Calu3 (cell line): ENCODE measurements around the gene ZBTB44. TPM values are rescaled to one million over a fixed set of nuclear protein-coding genes. Genes with fewer than 3 reads are reported as not detected.

Source experiments
- BruUV-seq: library from RNA; stranded (reverse); fragments of 400-500 nt; replicated peaks from 2 replicates; lab custom pipeline; 2021; lab: Mats Ljungman, UMichigan
- CTCF ChIA-PET: fragments of 300-600 bp; sonication (Branson Sonifier 250); formaldehyde crosslinking; loops from one replicate; lab custom pipeline; 2022; ENCODE audit warnings: antibody characterized with exemption; lab: Charles Lee
- DNase-seq: peaks from one replicate; pipeline ENCODE4 v3.0.0; 2022
- H3K27ac Mint-ChIP-seq: one replicate; pipeline ENCODE4 v1.8.0; 2022; ENCODE audit warnings: mixed read lengths; ENCODE audit not compliant: unreplicated experiment
- H3K27me3 Mint-ChIP-seq: one replicate; pipeline ENCODE4 v1.8.0; 2022; ENCODE audit warnings: mixed read lengths; ENCODE audit not compliant: unreplicated experiment
- H3K36me3 Mint-ChIP-seq: one replicate; pipeline ENCODE4 v1.8.0; 2022; ENCODE audit warnings: mild to moderate bottlenecking, moderate library complexity, mixed read lengths; ENCODE audit not compliant: insufficient read depth, unreplicated experiment
- H3K4me1 Mint-ChIP-seq: one replicate; pipeline ENCODE4 v1.8.0; 2022; ENCODE audit warnings: mild to moderate bottlenecking, low read depth, mixed read lengths; ENCODE audit not compliant: unreplicated experiment
- H3K4me3 Mint-ChIP-seq: one replicate; pipeline ENCODE4 v1.8.0; 2022; ENCODE audit warnings: mild to moderate bottlenecking, low read depth, moderate library complexity, mixed read lengths; ENCODE audit not compliant: unreplicated experiment
- H3K9me3 Mint-ChIP-seq: one replicate; pipeline ENCODE4 v1.8.0; 2022; ENCODE audit warnings: low read depth, mixed read lengths; ENCODE audit not compliant: unreplicated experiment
- intact Hi-C: fragments of 100-400 bp; cut with micrococcal nuclease; formaldehyde crosslinking; loops from one replicate; pipeline ENCODE4 v1.10.0; 2022; ENCODE audit not compliant: unreplicated experiment
- total RNA-seq: library from RNA; stranded (reverse); gene quantifications from 2 replicates; pipeline ENCODE4 v1.2.3, GENCODE V29; 2022
- TF ChIP-seq, protein P1 (sequence below): fragments of 200-600 bp; IDR thresholded peaks from one replicate; pipeline ENCODE4 v1.8.0; 2022; ENCODE audit warnings: antibody characterized with exemption; ENCODE audit not compliant: unreplicated experiment

Gene ZBTB44
- total RNA-seq, 1 experiment from 2014 or later = 29.7 TPM

DNA sequence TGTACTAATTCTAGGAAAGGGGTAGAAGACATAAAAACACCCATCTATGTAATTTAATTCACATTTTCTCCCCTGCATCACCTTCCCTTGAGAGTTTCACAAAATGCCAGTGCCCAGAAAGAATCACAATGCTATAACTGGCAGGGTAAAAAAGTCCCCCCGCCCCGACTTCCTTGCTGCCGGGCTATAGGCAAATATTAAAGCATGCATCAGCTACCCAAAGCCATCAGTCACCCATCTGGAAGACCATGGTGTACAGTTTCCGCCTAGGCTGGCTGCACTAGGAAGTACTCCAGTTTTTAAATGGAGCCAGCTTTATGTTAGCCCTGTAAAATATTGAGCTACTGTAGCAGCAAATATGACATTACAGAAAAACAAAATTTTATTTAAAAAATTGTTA is 87.3 kb downstream of the ZBTB44 start:
- TF ChIP-seq, protein P1, sequence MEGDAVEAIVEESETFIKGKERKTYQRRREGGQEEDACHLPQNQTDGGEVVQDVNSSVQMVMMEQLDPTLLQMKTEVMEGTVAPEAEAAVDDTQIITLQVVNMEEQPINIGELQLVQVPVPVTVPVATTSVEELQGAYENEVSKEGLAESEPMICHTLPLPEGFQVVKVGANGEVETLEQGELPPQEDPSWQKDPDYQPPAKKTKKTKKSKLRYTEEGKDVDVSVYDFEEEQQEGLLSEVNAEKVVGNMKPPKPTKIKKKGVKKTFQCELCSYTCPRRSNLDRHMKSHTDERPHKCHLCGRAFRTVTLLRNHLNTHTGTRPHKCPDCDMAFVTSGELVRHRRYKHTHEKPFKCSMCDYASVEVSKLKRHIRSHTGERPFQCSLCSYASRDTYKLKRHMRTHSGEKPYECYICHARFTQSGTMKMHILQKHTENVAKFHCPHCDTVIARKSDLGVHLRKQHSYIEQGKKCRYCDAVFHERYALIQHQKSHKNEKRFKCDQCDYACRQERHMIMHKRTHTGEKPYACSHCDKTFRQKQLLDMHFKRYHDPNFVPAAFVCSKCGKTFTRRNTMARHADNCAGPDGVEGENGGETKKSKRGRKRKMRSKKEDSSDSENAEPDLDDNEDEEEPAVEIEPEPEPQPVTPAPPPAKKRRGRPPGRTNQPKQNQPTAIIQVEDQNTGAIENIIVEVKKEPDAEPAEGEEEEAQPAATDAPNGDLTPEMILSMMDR = no peak
- Mint-ChIP-seq H3K4me1 (no peaks in the 10 kb centered on the region), H3K9me3 (no peaks in the 10 kb centered on the region), H3K27me3 (no peaks in the 10 kb centered on the region), H3K4me3 (no peak overlapping the region), H3K36me3 (peaks cover 6% of the 10 kb centered on the region), H3K27ac (no peak overlapping the region)
- intact Hi-C loops = no loop called here
- no TSS peak for BruUV-seq
- CTCF ChIA-PET = no interaction called here
- no peak for DNase-seq

DNA sequence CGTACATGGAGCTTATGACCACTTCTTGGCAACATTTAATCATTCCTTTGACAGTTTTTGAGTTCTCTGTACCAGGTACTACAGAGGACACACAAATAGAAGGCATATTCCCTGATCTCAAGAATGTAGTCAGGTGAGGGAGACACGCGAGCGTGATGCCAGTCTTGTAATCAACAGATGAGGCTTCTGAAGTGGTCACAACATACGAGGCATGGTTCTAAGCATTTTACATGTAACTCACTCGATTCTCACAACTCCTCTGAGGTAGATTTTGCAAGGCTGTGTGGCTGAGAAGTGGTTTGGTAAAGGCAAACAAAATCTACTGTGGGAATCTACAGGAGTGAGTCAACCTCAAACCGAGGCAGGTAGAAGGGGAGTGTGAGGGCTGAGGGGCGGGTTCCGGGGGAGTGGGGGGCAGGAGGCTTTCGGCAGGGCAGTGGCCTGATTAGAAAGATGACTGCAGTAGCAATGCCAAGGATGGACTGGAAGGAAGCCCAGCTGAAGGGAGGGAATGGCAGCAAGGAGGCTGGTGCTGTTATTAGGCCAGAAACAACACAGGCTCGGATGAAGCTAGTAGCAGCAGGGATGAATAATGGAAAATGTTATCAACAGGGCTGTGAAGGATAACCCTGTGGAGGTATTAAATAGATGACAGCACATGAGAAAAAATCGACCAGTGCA is 91.3 kb downstream of the ZBTB44 start:
- no peak for DNase-seq
- Mint-ChIP-seq H3K9me3 (no peaks in the 10 kb centered on the region), H3K27ac (no peak overlapping the region), H3K4me1 (no peaks in the 10 kb centered on the region), H3K4me3 (no peak overlapping the region), H3K36me3 (peaks cover 6% of the 10 kb centered on the region), H3K27me3 (no peaks in the 10 kb centered on the region)
- intact Hi-C loops = no loop called here
- TF ChIP-seq, protein P1 = no peak
- no TSS peak for BruUV-seq
- CTCF ChIA-PET = interaction anchor here (0.5 kb wide), 1 partner anchor 49 kb away, joined by 4 read pairs; no protein-coding TSS in a partner anchor

DNA sequence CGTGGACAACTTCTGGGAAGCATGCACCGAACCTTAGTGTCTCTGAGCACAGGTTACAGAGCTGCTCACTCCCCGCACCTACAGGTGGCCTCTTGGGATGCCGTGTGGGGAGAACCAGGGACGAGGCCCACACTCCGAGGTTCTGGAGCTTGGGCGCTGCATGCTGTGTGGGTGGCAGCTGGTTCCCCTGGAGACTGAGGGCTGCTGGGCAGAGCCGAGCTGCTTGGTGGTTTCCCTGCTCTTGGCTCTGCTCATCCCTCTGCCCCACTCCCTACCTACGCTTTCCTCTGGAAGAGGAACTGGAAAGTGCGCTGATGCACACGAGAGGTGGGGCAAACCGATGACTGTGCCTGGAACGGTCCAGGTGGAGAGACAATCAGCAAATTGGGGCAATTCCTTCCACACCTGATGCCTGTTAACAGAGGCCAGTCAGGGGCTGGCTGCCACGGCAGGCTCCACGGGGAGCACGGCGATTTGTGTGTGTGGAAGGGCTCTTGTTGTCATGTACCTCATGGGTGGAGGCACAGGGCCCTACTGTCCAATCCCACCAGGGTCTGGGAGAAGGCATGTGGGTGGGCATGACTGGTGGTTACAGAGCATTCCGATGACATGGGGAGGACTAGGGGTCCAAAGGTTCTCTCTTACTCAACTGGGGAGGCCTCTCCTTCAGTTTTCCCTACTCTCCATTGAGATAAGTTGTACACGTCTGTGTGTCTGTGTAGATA is 94.2 kb downstream of the ZBTB44 start:
- peaks cover 16% of the 10 kb centered on the region for H3K36me3 Mint-ChIP-seq
- no peak overlapping the region for H3K4me3 Mint-ChIP-seq
- H3K27me3 Mint-ChIP-seq = no peaks in the 10 kb centered on the region
- TF ChIP-seq, protein P1 = no peak
- no peaks in the 10 kb centered on the region for H3K9me3 Mint-ChIP-seq
- CTCF ChIA-PET = no interaction called here
- H3K4me1 Mint-ChIP-seq = no peaks in the 10 kb centered on the region
- H3K27ac Mint-ChIP-seq = no peak overlapping the region
- DNase-seq = no peak
- no TSS peak for BruUV-seq
- intact Hi-C loops = no loop called here

DNA sequence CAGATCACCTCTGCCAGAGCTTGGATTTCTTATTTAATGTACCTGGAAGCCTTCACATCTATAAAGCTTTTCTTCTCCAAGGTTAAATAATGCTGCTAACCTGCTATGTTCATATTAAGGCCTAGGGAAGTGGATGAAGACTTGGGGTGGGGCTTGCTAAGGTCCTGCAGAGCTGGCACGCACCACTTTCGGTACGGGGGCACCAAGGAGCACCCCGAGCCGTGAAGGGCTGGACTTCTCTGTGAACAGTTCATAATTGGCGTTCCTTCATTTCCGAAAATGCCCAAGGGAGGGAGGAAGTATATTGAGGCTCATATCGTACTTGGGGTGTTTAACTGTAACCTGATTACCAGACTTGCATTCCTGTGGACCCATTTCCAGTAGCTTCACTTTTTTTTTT is 95.6 kb downstream of the ZBTB44 start:
- H3K27me3 Mint-ChIP-seq = no peaks in the 10 kb centered on the region
- no peak overlapping the region for H3K4me3 Mint-ChIP-seq
- no peaks in the 10 kb centered on the region for H3K4me1 Mint-ChIP-seq
- peaks cover 17% of the 10 kb centered on the region for H3K36me3 Mint-ChIP-seq
- H3K27ac Mint-ChIP-seq = no peak overlapping the region
- no peak for DNase-seq
- CTCF ChIA-PET = no interaction called here
- TF ChIP-seq, protein P1 = no peak
- intact Hi-C loops = no loop called here
- BruUV-seq = no TSS peak
- no peaks in the 10 kb centered on the region for H3K9me3 Mint-ChIP-seq
